GM23338 (cell line): ENCODE data around the gene PVALB. TPM values are rescaled to one million over a fixed set of nuclear protein-coding genes. Genes with fewer than 3 reads are reported as not detected.

Experiments
- ATAC-seq: fragments of 200-7000 bp; cut with Tn5 transposase; 3 replicates; pipeline ENCODE4 v1.9.1; 2020
- DNase-seq: peaks from one replicate; pipeline ENCODE4 v3.0.0-alpha.2; 2015; ENCODE audit warnings: low spot score
- H2AFZ ChIP-seq: fragments of 200-600 bp; sonication (generic); 2 replicates; pipeline ENCODE4 v1.8.0; 2016; ENCODE audit warnings: antibody characterized with exemption, mild to moderate bottlenecking, moderate library complexity
- H3F3A ChIP-seq: fragments of 200-600 bp; sonication (generic); replicated peaks from 2 replicates; pipeline ENCODE4 v1.8.0; 2017; ENCODE audit warnings: antibody characterized with exemption, mixed run types, low read depth
- H3K27ac ChIP-seq: fragments of 200-600 bp; sonication (generic); 2 replicates; pipeline ENCODE4 v1.6.1; 2016; ENCODE audit warnings: low read depth
- H3K27me3 ChIP-seq: fragments of 200-600 bp; sonication (generic); 2 replicates; pipeline ENCODE4 v1.8.0; 2016; ENCODE audit warnings: mild to moderate bottlenecking, mixed run types, moderate library complexity; ENCODE audit not compliant: insufficient read depth
- H3K36me3 ChIP-seq: fragments of 200-600 bp; sonication (generic); 2 replicates; pipeline ENCODE4 v1.8.0; 2016; ENCODE audit warnings: mild to moderate bottlenecking; ENCODE audit not compliant: insufficient read depth
- H3K4me1 ChIP-seq: fragments of 200-600 bp; sonication (generic); 2 replicates; pipeline ENCODE4 v1.8.0; 2016; ENCODE audit warnings: mild to moderate bottlenecking, moderate library complexity; ENCODE audit not compliant: insufficient read depth
- H3K4me2 ChIP-seq: fragments of 200-600 bp; sonication (generic); 2 replicates; pipeline ENCODE4 v1.7.1; 2017; ENCODE audit warnings: mixed run types
- H3K4me3 ChIP-seq: fragments of 200-600 bp; sonication (generic); 2 replicates; pipeline ENCODE4 v1.6.1; 2016; ENCODE audit warnings: mixed run types
- H3K79me2 ChIP-seq: fragments of 200-600 bp; sonication (generic); replicated peaks from 2 replicates; pipeline ENCODE4 v1.8.0; 2017; ENCODE audit warnings: mild to moderate bottlenecking; ENCODE audit not compliant: insufficient read depth
- H3K9me2 ChIP-seq: fragments of 200-600 bp; sonication (generic); 2 replicates; pipeline ENCODE4 v1.8.0; 2017; ENCODE audit not compliant: insufficient read depth
- H4K20me1 ChIP-seq: fragments of 200-600 bp; sonication (generic); replicated peaks from 2 replicates; pipeline ENCODE4 v1.8.0; 2017; ENCODE audit warnings: mild to moderate bottlenecking; ENCODE audit not compliant: insufficient read depth
- H3K27ac Mint-ChIP-seq: 2 replicates; pipeline ENCODE4 v1.8.0; 2020; ENCODE audit warnings: inconsistent platforms, mild to moderate bottlenecking, moderate library complexity, mixed read lengths
- H3K27me3 Mint-ChIP-seq: 3 replicates; pipeline ENCODE4 v1.8.0; 2022; ENCODE audit warnings: low read depth, mild to moderate bottlenecking, moderate library complexity, mixed read lengths, inconsistent platforms; ENCODE audit not compliant: insufficient read depth, poor library complexity
- H3K36me3 Mint-ChIP-seq: 3 replicates; pipeline ENCODE4 v1.8.0; 2021; ENCODE audit warnings: low read depth, mild to moderate bottlenecking, inconsistent platforms, moderate library complexity, mixed read lengths
- H3K4me1 Mint-ChIP-seq: 3 replicates; pipeline ENCODE4 v1.8.0; 2020; ENCODE audit warnings: mild to moderate bottlenecking, inconsistent platforms, mixed read lengths
- H3K4me3 Mint-ChIP-seq: 3 replicates; pipeline ENCODE4 v1.8.0; 2021; ENCODE audit warnings: moderate library complexity, mild to moderate bottlenecking, inconsistent platforms, mixed read lengths
- H3K9me3 Mint-ChIP-seq: 3 replicates; pipeline ENCODE4 v1.8.0; 2020; ENCODE audit warnings: moderate library complexity, mild to moderate bottlenecking, inconsistent platforms, mixed read lengths
- CREB1 ChIP-seq: fragments of 250-450 bp; sonication (Bioruptor Pico); IDR thresholded peaks from 2 replicates; pipeline ENCODE4 v1.5.0; 2020; ENCODE audit warnings: low read depth, mild to moderate bottlenecking, moderate library complexity
- ETS1 ChIP-seq: IDR thresholded peaks from 2 replicates; pipeline ENCODE4 v1.6.1; 2016; ENCODE audit warnings: antibody characterized with exemption
- EZH2 ChIP-seq: fragments of 200-600 bp; sonication (generic); IDR thresholded peaks from one replicate; pipeline ENCODE4 v1.8.0; 2017; ENCODE audit warnings: antibody characterized with exemption, mild to moderate bottlenecking, low read depth; ENCODE audit not compliant: unreplicated experiment
- EZH2phosphoT487 ChIP-seq: fragments of 200-600 bp; sonication (generic); IDR thresholded peaks from one replicate; pipeline ENCODE4 v1.8.1; 2018; ENCODE audit warnings: antibody characterized with exemption; ENCODE audit not compliant: unreplicated experiment
- NANOG ChIP-seq: IDR thresholded peaks from 2 replicates; pipeline ENCODE4 v1.6.1; 2016; ENCODE audit warnings: antibody characterized with exemption, borderline replicate concordance
- POLR2AphosphoS5 ChIP-seq: IDR thresholded peaks from 2 replicates; pipeline ENCODE4 v1.6.1; 2016; ENCODE audit warnings: antibody characterized with exemption, low read depth
- REST ChIP-seq: IDR thresholded peaks from one replicate; pipeline ENCODE4 v1.6.1; 2018; ENCODE audit warnings: antibody characterized with exemption; ENCODE audit not compliant: unreplicated experiment
- ZNF114 ChIP-seq: fragments of 250-450 bp; sonication (Bioruptor Pico); IDR thresholded peaks from 2 replicates; pipeline ENCODE4 v1.5.0; 2020; ENCODE audit warnings: mild to moderate bottlenecking, moderate library complexity
- ZNF331 ChIP-seq: fragments of 250-450 bp; sonication (Bioruptor Pico); IDR thresholded peaks from 2 replicates; pipeline ENCODE4 v1.5.0; 2020; ENCODE audit warnings: low read depth, mild to moderate bottlenecking, moderate library complexity
- polyA plus RNA-seq: library from polyadenylated mRNA; unstranded; fragments of >200 nt; fragmentation: Nextera tagmentation; extraction: Ambion mirVana; gene quantifications from 2 replicates; pipeline ENCODE4 v1.2.1, GENCODE V29; 2016
- total RNA-seq: library from RNA; depleted of rRNA; stranded (reverse); fragments of >200 nt; shearing (Covaris generic); gene quantifications from 2 replicates; pipeline ENCODE4 v1.2.3, GENCODE V29; 2014
- TF ChIP-seq, protein P1 (sequence below), 2 experiments: fragments of 200-600 bp in 1 of 2; sonication (generic) in 1 of 2; conservative IDR thresholded peaks; 2 replicates each; pipeline versions ENCODE4 v1.5.1 to v1.6.1; 2016 to 2017; ENCODE audit warnings: antibody characterized with exemption in 2 of 2, low read depth in 2 of 2, mild to moderate bottlenecking in 2 of 2, moderate library complexity in 1 of 2

PVALB gene
- total and polyA plus RNA-seq, 2 experiments from 2014 or later, result 7.9 TPM; not detected in 1

DNA sequence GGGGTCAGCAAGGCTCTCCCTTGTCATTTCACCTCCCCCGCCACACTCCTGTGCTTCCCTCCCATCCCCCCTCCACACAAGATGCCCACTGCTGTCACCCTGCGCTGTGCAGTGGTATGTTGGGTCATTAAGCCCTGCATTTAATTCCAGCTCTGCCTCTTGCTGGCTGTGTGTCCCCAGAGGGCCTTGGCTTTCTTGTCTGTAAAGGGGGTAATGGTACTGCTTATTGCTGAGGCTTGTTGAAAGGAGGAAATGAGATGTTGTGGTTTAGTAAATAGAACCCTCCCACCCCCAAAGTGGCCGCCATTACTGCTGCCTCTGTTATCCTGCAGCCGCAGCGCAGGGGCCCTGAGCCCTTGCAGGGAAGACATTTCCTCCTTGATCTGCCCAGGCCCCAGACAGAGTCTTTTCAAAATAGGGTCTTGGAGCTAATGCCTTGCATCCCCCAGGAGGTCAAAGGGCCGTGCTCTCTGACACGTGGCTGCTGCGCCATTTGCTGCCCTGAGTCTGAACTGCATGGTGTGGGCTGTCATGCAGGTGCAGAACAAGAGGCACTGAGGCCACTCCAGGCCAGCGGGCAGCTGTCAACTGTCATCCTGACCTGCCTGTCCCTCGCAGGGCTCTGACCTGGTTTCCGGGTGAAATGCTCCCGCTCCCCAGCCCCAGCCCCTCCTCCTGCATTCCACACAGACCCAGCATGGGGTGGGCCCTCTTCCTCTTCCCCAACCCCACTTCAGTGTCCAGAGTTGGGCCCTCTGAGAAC, 18.7 kb downstream of the PVALB start (continued):
- TF ChIP-seq REST, result no peak
- no peak for TF ChIP-seq EZH2phosphoT487
- TF ChIP-seq ZNF331 (CRISPR knock-in tag), result no peak
- TF ChIP-seq NANOG, result no peak

DNA sequence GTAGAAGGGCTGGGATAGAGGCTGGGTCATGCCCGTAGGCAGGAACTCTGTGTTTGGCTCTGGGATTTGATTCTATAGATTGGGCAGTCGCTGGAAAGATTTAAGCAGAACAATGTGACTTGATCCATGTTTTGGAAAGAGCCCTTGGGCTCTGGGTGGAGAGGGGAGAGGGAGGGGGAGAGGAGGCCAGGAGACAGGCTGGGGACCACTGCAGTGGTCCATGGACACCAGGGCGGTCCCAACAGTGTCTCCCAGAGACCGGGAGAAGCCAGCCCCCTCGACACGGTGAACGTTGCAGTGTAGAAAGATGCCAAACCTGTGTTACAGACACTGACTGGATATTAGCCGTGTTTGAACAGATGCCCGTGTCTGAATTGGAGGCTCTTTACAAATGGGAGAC, 19.5 kb downstream of the PVALB start:
- H3K4me2 ChIP-seq, result peak overlapping the region; percentile 38; the same call in 1 of the 2 replicates
- Mint-ChIP-seq H3K27ac (no peak overlapping the region), H3K27me3 (peaks cover 9% of the 10 kb centered on the region), H3K4me1 (peaks cover 43% of the 10 kb centered on the region), H3K9me3 (no peaks in the 10 kb centered on the region), H3K36me3 (no peaks in the 10 kb centered on the region), H3K4me3 (no peak overlapping the region)
- no peak overlapping the region for H3K4me3 ChIP-seq
- no peaks in the 10 kb centered on the region for H3K9me2 ChIP-seq
- no peaks in the 10 kb centered on the region for H3K27me3 ChIP-seq
- no peak for TF ChIP-seq ZNF331 (CRISPR knock-in tag)
- peaks cover 22% of the 10 kb centered on the region; the same call in 1 of the 2 replicates for H3K4me1 ChIP-seq
- H4K20me1 ChIP-seq, result no peaks in the 10 kb centered on the region
- ATAC-seq (peak; percentile 60), DNase-seq (no peak)
- H3K79me2 ChIP-seq, result no peaks in the 10 kb centered on the region
- no peak overlapping the region for H2AFZ ChIP-seq
- no peaks in the 10 kb centered on the region for H3F3A ChIP-seq
- H3K36me3 ChIP-seq, result no peaks in the 10 kb centered on the region
- H3K27ac ChIP-seq, result no peak overlapping the region

GRCh38 chr22:36796552-36797175, 20.2 kb downstream of the PVALB start:
- no peak overlapping the region for H3K27ac ChIP-seq
- no peak overlapping the region for H3K4me3 ChIP-seq
- no peaks in the 10 kb centered on the region for H3K9me2 ChIP-seq
- no peak overlapping the region for H2AFZ ChIP-seq
- Mint-ChIP-seq H3K4me1 (peaks cover 43% of the 10 kb centered on the region), H3K4me3 (no peak overlapping the region), H3K27me3 (peaks cover 9% of the 10 kb centered on the region), H3K36me3 (no peaks in the 10 kb centered on the region), H3K9me3 (no peaks in the 10 kb centered on the region), H3K27ac (no peak overlapping the region)
- peak; percentile 79 for ATAC-seq
- no peaks in the 10 kb centered on the region for H3K79me2 ChIP-seq
- no peaks in the 10 kb centered on the region for H3K36me3 ChIP-seq
- no peaks in the 10 kb centered on the region for H3F3A ChIP-seq
- H4K20me1 ChIP-seq, result no peaks in the 10 kb centered on the region
- peaks cover 22% of the 10 kb centered on the region; the same call in 1 of the 2 replicates for H3K4me1 ChIP-seq
- H3K4me2 ChIP-seq, result peak overlapping the region; percentile 43
- DNase-seq, result peak; percentile 28
- H3K27me3 ChIP-seq, result no peaks in the 10 kb centered on the region
- TF ChIP-seq POLR2AphosphoS5 (no peak), ETS1 (no peak), EZH2phosphoT487 (no peak), REST (no peak), ZNF114 (CRISPR knock-in tag) (no peak), NANOG (no peak), EZH2 (no peak), CREB1 (CRISPR knock-in tag) (no peak)
- TF ChIP-seq, protein P1, sequence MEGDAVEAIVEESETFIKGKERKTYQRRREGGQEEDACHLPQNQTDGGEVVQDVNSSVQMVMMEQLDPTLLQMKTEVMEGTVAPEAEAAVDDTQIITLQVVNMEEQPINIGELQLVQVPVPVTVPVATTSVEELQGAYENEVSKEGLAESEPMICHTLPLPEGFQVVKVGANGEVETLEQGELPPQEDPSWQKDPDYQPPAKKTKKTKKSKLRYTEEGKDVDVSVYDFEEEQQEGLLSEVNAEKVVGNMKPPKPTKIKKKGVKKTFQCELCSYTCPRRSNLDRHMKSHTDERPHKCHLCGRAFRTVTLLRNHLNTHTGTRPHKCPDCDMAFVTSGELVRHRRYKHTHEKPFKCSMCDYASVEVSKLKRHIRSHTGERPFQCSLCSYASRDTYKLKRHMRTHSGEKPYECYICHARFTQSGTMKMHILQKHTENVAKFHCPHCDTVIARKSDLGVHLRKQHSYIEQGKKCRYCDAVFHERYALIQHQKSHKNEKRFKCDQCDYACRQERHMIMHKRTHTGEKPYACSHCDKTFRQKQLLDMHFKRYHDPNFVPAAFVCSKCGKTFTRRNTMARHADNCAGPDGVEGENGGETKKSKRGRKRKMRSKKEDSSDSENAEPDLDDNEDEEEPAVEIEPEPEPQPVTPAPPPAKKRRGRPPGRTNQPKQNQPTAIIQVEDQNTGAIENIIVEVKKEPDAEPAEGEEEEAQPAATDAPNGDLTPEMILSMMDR (conservative IDR thresholded peaks at IDR 0.05; ENCODE audit: low read depth in 2 of 2), result no peak
